Measurements from ENCODE around the gene SORCS2. TPM values are rescaled to one million over a fixed set of nuclear protein-coding genes. Genes with fewer than 3 reads are reported as not detected.

Gene SORCS2
- total and polyA plus RNA-seq, 2 experiments from 2014 or later, result 0.38 to 1.4 TPM

DNA sequence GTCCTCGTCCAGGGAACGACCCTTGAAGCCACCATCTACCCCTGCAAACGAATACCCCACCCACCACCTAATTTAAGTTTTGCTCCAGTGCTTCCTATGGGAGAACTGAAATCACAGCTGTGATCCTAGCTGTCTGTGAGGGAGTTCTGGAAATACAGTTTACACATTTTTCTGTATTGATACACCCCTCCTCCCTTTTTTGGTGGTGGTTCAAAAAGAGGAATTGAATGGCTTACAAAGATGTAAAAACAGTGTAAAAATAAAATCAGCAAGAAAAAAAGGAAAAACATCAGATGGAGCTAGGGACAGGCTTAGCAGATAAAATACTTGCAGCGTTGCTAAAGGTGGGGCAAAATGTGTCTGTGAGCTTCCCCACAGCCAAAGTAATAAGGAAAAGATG lies 86.6 kb downstream of the SORCS2 start:
- Histone ChIP-seq H2AFZ (no peak overlapping the region), H3K9me3 (ENCODE audit: low read depth) (no peaks in the 10 kb centered on the region), H3K79me2 (ENCODE audit: insufficient read depth) (no peaks in the 10 kb centered on the region), H3K27ac (no peak overlapping the region), H3K27me3 (replicated peaks; ENCODE audit: insufficient read depth) (no peaks in the 10 kb centered on the region), H3K9ac (no peak overlapping the region), H4K20me1 (ENCODE audit: insufficient read depth) (no peaks in the 10 kb centered on the region), H3K4me3 (no peak overlapping the region), H3K36me3 (ENCODE audit: low read depth) (no peaks in the 10 kb centered on the region), H3K4me1 (ENCODE audit: insufficient read depth) (peaks cover 25% of the 10 kb centered on the region), H3K4me2 (ENCODE audit: unreplicated experiment) (no peak overlapping the region), H3K9me2 (ENCODE audit: insufficient read depth) (no peaks in the 10 kb centered on the region), H3F3A (ENCODE audit: insufficient read depth) (0 out of 2 replicates have a peak, but pooled peaks cover 8% of the 10 kb centered on the region)
- 60 to 65% methylated on average over 4 of the region's 4 CpGs for WGBS, 2 experiments (ENCODE audit: low coverage in 1 of 2, low lambda C conversion rate in 2 of 2, missing lambda C conversion rate in 2 of 2)
- no peak for TF ChIP-seq EZH2phosphoT487 (IDR thresholded peaks at IDR 0.05; ENCODE audit: insufficient read depth, low read depth)
- no peak for TF ChIP-seq EZH2 (IDR thresholded peaks at IDR 0.05; ENCODE audit: insufficient read depth, poor library complexity, severe bottlenecking)
- in situ Hi-C loops (cut with MboI), result no loop called here
- DNase-seq, result no peak

DNA sequence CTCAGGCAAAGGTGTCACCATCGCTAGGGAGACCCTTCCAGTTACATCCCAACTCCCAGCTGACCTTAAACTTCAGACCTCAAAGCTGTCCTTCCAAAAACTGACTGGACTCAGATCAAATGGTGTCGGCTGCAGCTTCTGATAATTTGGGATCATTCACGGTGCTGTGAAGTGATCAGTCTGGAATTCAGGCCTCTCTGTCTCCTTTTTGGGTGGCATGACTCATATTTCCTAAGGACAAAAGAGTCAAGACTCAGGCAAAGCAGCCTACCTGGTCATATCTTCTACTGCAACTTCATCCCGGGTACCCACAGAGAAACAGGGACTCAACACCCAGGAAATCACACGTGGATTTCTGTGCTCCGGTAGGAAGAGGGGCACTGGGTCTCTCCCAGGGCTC lies 87.6 kb downstream of the SORCS2 start:
- in situ Hi-C loops (cut with MboI), result no loop called here
- H3F3A ChIP-seq (ENCODE audit: insufficient read depth), result 0 out of 2 replicates have a peak, but pooled peaks cover 8% of the 10 kb centered on the region
- H2AFZ ChIP-seq, result no peak overlapping the region

DNA sequence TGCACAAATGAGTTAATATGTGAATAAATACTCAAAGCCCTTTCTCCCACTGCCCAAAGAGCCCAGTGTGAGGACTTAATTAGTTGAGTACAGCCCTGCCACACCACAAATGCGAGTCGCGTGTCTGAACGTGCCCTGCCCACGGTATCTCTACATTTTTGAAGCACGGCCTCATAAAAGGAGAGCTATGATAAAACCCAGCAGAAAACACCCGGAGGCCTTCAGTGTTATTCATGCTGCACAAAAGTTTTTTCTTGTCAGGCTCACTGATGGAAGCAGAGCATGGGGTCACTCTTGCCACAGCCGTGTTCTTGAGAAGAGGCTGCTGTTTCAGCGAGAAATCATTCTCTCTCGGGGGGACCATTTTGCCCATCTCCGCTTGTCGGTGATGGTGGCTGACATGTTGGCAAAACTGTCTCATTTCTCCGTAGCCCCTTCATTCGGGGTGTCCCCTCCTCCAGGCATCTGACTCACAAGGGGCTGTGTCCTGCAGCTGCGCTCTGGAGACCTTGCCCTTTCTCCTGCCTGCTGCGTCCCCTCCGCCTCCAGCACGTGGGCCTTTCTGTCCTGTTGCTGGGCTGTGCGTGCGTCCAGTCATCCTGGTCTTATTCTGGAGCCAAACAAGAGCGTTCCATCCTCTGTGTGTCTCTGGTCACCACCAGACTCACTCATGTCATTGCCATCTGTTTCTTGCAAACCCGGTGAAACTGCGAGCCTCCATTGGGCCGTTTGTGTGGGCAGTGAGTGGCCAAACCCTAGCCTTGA lies 88.8 kb downstream of the SORCS2 start:
- DNase-seq, result peak; percentile 72
- Histone ChIP-seq H3K9me2 (ENCODE audit: insufficient read depth) (no peaks in the 10 kb centered on the region), H2AFZ (no peak overlapping the region), H3K4me1 (ENCODE audit: insufficient read depth) (peaks cover 25% of the 10 kb centered on the region), H3K4me3 (no peak overlapping the region), H3K27ac (no peak overlapping the region), H3K27me3 (replicated peaks; ENCODE audit: insufficient read depth) (no peaks in the 10 kb centered on the region), H3F3A (ENCODE audit: insufficient read depth) (0 out of 2 replicates have a peak, but pooled peaks cover 8% of the 10 kb centered on the region), H3K9ac (no peak overlapping the region), H3K36me3 (ENCODE audit: low read depth) (no peaks in the 10 kb centered on the region), H3K4me2 (ENCODE audit: unreplicated experiment) (no peak overlapping the region), H3K9me3 (ENCODE audit: low read depth) (no peaks in the 10 kb centered on the region), H4K20me1 (ENCODE audit: insufficient read depth) (no peaks in the 10 kb centered on the region), H3K79me2 (ENCODE audit: insufficient read depth) (no peaks in the 10 kb centered on the region)
- TF ChIP-seq EZH2 (IDR thresholded peaks at IDR 0.05; ENCODE audit: insufficient read depth, poor library complexity, severe bottlenecking), result no peak
- TF ChIP-seq EZH2phosphoT487 (IDR thresholded peaks at IDR 0.05; ENCODE audit: insufficient read depth, low read depth), result no peak
- 63 to 73% methylated on average over 23 to 24 of the region's 24 CpGs for WGBS, 2 experiments (ENCODE audit: low coverage in 1 of 2, low lambda C conversion rate in 2 of 2, missing lambda C conversion rate in 2 of 2)
- in situ Hi-C loops (cut with MboI), result no loop called here

More for the DNA sequence above, 87.6 kb downstream of the SORCS2 start:
- Histone ChIP-seq H4K20me1 (ENCODE audit: insufficient read depth) (no peaks in the 10 kb centered on the region), H3K4me3 (no peak overlapping the region), H3K27ac (no peak overlapping the region), H3K4me1 (ENCODE audit: insufficient read depth) (peaks cover 25% of the 10 kb centered on the region), H3K9me2 (ENCODE audit: insufficient read depth) (no peaks in the 10 kb centered on the region), H3K79me2 (ENCODE audit: insufficient read depth) (no peaks in the 10 kb centered on the region), H3K27me3 (replicated peaks; ENCODE audit: insufficient read depth) (no peaks in the 10 kb centered on the region), H3K9me3 (ENCODE audit: low read depth) (no peaks in the 10 kb centered on the region), H3K36me3 (ENCODE audit: low read depth) (no peaks in the 10 kb centered on the region), H3K4me2 (ENCODE audit: unreplicated experiment) (peak overlapping the region; percentile 36), H3K9ac (no peak overlapping the region)
- no peak for TF ChIP-seq EZH2phosphoT487 (IDR thresholded peaks at IDR 0.05; ENCODE audit: insufficient read depth, low read depth)
- TF ChIP-seq EZH2 (IDR thresholded peaks at IDR 0.05; ENCODE audit: insufficient read depth, poor library complexity, severe bottlenecking), result no peak
- 58 to 59% methylated on average over 6 of the region's 6 CpGs for WGBS, 2 experiments (ENCODE audit: low coverage in 1 of 2, low lambda C conversion rate in 2 of 2, missing lambda C conversion rate in 2 of 2)
- peak; percentile 66 for DNase-seq

DNA sequence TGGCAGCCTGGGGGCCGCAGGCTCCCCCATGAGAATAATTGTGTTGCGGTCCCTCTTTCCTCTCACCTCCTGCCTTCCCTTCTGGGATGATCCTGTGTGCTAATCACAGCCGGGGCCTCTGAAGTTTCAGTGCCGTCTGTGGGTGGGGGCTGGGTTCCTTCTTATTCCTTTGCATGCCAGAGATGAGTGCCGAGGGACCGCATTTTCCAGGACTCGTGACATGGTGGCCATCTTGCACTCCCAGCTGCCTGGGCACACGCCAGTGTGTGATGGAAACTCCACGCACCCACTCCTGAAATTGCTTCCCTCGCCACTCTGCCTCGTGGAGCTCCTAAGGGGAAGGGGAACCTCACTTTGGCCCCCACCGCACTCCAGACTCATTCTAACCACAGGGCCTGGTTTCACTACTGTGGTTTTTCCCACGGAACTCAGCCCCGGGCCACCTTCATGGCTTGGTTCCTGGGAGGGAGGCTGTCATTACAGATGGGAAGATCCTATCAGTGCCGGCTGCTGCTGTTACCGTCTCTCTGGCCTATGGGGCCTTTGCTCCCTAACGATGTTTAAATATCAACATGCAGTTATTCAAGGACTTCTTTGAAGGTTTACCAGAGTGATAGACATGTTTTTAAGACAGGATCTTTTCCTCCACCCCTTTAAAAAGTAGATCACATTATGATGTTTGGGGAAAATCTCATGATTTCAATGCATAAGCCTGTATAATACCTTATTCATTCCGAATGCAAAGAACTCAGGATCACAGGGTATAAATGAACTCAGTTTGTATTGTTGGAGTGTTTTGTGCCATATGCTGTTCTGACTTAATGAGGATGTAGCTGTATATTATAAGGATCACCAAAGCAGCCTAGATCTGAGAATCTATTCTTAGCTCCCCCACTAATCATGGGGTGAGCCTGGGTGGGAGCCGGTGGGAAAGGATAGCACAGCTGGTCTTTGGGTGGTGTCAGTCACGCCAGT lies 89.6 kb downstream of the SORCS2 start:
- no peak overlapping the region for H3K4me3 ChIP-seq
- no peak overlapping the region for H3K27ac ChIP-seq
- in situ Hi-C loops (cut with MboI), result no loop called here
- H3K4me1 ChIP-seq (ENCODE audit: insufficient read depth), result peaks cover 20% of the 10 kb centered on the region
- no peak for TF ChIP-seq EZH2phosphoT487 (IDR thresholded peaks at IDR 0.05; ENCODE audit: insufficient read depth, low read depth)
- no peak for TF ChIP-seq EZH2 (IDR thresholded peaks at IDR 0.05; ENCODE audit: insufficient read depth, poor library complexity, severe bottlenecking)
- H3K9me2 ChIP-seq (ENCODE audit: insufficient read depth), result no peaks in the 10 kb centered on the region
- no peaks in the 10 kb centered on the region for H3K9me3 ChIP-seq (ENCODE audit: low read depth)
- H2AFZ ChIP-seq, result no peak overlapping the region
- H3K36me3 ChIP-seq (ENCODE audit: low read depth), result no peaks in the 10 kb centered on the region
- no peak for DNase-seq
- no peak overlapping the region for H3K9ac ChIP-seq
- H4K20me1 ChIP-seq (ENCODE audit: insufficient read depth), result no peaks in the 10 kb centered on the region
- no peaks in the 10 kb centered on the region for H3K79me2 ChIP-seq (ENCODE audit: insufficient read depth)
- no peak overlapping the region for H3K4me2 ChIP-seq (ENCODE audit: unreplicated experiment)
- WGBS, 2 experiments (ENCODE audit: low coverage in 1 of 2, low lambda C conversion rate in 2 of 2, missing lambda C conversion rate in 2 of 2), result 79 to 82% methylated on average over 20 of the region's 20 CpGs
- H3F3A ChIP-seq (ENCODE audit: insufficient read depth), result 0 out of 2 replicates have a peak, but pooled peaks cover 8% of the 10 kb centered on the region
- peaks cover 2% of the 10 kb centered on the region for H3K27me3 ChIP-seq (replicated peaks; ENCODE audit: insufficient read depth)

All from GM23248 (cell line).